Colonic mucosa (tissue), 4 donors: ENCODE results near the gene FAIM2. TPM values are rescaled to one million over a fixed set of nuclear protein-coding genes. Genes with fewer than 3 reads are reported as not detected.

Source experiments
- DNase-seq: peaks from one replicate; pipeline ENCODE4 v3.0.0-alpha.2; 2020
- H3K27ac ChIP-seq: fragments of 200-600 bp; one replicate; pipeline ENCODE4 v1.8.0; 2021
- H3K27me3 ChIP-seq: fragments of 200-600 bp; one replicate; pipeline ENCODE4 v1.8.0; 2021
- H3K36me3 ChIP-seq: fragments of 200-600 bp; one replicate; pipeline ENCODE4 v1.8.0; 2021
- H3K4me1 ChIP-seq: fragments of 200-600 bp; one replicate; pipeline ENCODE4 v1.8.0; 2021; ENCODE audit warnings: mild to moderate bottlenecking
- H3K4me3 ChIP-seq: fragments of 200-600 bp; one replicate; pipeline ENCODE4 v1.8.0; 2021
- H3K9ac ChIP-seq, 2 donors: one replicate each; pipeline ENCODE4 v1.7.0; 2013; ENCODE audit warnings: control low read depth in 2 of 2, low read depth in 2 of 2, low read length in 2 of 2
- H3K9me3 ChIP-seq: fragments of 200-600 bp; one replicate; pipeline ENCODE4 v1.8.0; 2021
- intact Hi-C: fragments of 100-400 bp; cut with DNase I; formaldehyde crosslinking; loops from one replicate; pipeline ENCODE4 v1.14.1; 2022
- total RNA-seq, 2 donors: library from RNA; stranded (reverse); fragmentation: NEBNext Ultra II Directional in 1 of 2; extraction: Animal tissue kit (Norgen Biotek cat#: 25700) in 1 of 2; gene quantifications; one replicate each; pipeline ENCODE4 v1.2.1, GENCODE V29; 2021
- TF ChIP-seq, protein P1 (sequence below): fragments of 200-600 bp; IDR thresholded peaks from one replicate; pipeline ENCODE4 v1.8.0; 2022; ENCODE audit warnings: antibody characterized with exemption, mild to moderate bottlenecking
- donor health status: healthy.
- donor health status: DM: no; HTN: no; CAD: no.
- donor health status: DM: no; HTN: no; CAD: no.

Gene FAIM2
- total RNA-seq, 2 donors from 2014 or later: 2.8 to 3.6 TPM

DNA sequence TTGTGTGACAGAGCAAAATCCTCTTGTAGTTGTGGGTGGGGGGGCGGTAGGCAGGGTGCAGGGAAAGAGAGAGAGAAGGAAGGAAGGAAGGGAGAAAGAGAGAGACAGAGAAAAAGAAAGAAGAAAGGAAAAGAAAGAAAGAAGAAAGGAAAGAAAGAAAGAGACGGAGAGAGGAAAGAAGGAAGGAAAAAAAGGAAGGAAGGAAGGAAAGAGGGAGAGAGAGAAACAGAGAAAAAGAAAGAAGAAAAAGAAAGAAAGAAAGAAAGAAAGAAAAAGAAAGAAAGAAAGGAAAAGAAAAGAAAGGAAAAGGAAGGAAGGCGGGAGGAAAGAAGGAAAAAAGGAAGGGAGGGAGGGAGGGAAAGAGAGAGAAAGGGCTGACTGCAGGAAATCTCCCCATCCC, 17.6 kb upstream of the FAIM2 start:
- H3K4me1 ChIP-seq: no peaks in the 10 kb centered on the region
- H3K9me3 ChIP-seq: no peaks in the 10 kb centered on the region
- no peak for DNase-seq
- no peaks in the 10 kb centered on the region for H3K36me3 ChIP-seq
- TF ChIP-seq, protein P1, sequence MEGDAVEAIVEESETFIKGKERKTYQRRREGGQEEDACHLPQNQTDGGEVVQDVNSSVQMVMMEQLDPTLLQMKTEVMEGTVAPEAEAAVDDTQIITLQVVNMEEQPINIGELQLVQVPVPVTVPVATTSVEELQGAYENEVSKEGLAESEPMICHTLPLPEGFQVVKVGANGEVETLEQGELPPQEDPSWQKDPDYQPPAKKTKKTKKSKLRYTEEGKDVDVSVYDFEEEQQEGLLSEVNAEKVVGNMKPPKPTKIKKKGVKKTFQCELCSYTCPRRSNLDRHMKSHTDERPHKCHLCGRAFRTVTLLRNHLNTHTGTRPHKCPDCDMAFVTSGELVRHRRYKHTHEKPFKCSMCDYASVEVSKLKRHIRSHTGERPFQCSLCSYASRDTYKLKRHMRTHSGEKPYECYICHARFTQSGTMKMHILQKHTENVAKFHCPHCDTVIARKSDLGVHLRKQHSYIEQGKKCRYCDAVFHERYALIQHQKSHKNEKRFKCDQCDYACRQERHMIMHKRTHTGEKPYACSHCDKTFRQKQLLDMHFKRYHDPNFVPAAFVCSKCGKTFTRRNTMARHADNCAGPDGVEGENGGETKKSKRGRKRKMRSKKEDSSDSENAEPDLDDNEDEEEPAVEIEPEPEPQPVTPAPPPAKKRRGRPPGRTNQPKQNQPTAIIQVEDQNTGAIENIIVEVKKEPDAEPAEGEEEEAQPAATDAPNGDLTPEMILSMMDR: no peak
- intact Hi-C loops: no loop called here
- no peak overlapping the region for H3K27ac ChIP-seq
- no peaks in the 10 kb centered on the region for H3K27me3 ChIP-seq
- no peak overlapping the region for H3K4me3 ChIP-seq
- H3K9ac ChIP-seq: no peak overlapping the region

DNA sequence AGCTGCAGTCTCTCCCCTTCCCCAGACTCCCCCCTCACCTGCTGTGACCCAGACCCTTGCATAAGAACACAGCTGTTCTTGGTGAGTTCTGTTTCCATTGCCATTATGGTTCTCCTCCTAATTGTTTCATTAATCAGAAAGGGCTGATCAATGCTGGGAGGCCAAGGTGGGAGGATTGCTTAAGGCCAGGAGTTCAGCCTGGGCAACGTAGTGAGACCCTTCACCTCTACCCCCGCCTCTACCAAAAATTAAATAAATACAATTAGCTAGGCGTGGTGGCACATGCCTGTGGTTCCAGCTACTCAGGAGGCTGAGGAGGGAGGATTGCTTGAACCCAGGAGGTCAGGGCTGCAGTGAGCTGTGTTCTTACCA, 17.2 kb upstream of the FAIM2 start:
- Histone ChIP-seq H3K9ac (no peak overlapping the region), H3K4me1 (no peaks in the 10 kb centered on the region), H3K9me3 (no peaks in the 10 kb centered on the region), H3K27ac (no peak overlapping the region), H3K36me3 (no peaks in the 10 kb centered on the region), H3K27me3 (no peaks in the 10 kb centered on the region), H3K4me3 (no peak overlapping the region)
- TF ChIP-seq, protein P1: no peak
- intact Hi-C loops: no loop called here
- DNase-seq: no peak

DNA sequence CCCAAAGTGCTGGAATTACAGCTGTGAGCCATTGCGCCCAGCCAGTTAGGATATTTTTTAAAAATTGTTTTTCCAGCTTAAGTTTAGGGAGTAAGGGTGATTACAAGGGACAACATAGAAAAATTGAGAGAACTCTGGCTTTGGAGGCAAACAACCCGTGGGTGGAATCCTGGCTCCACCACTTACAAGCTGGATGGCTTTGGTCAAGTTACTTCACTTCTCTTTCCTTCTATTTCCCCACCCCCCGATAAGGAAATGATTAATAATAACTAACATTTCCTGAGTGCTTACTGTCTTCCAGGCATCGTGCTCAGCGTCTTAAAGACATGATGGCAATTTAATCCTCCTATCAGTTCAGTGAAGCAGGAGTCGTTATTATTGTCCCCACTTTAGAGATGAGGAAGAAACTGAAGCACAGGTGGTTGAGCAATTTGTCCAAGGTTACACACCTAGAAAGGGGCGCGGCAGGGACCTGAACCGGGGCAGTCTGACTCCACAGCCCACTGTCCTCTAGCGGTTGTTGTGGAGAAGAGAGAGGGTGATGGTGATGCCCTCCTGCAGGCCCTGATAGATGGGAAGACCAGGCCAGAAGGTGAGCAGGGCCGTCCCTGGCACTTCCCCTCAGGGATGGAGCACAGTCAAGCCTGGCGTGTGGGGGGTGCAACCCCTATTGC, 16.7 kb upstream of the FAIM2 start:
- Histone ChIP-seq H3K36me3 (no peaks in the 10 kb centered on the region), H3K4me1 (no peaks in the 10 kb centered on the region), H3K4me3 (no peak overlapping the region), H3K9me3 (no peaks in the 10 kb centered on the region), H3K9ac (no peak overlapping the region), H3K27me3 (no peaks in the 10 kb centered on the region), H3K27ac (no peak overlapping the region)
- TF ChIP-seq, protein P1: no peak
- intact Hi-C loops: no loop called here
- no peak for DNase-seq

DNA sequence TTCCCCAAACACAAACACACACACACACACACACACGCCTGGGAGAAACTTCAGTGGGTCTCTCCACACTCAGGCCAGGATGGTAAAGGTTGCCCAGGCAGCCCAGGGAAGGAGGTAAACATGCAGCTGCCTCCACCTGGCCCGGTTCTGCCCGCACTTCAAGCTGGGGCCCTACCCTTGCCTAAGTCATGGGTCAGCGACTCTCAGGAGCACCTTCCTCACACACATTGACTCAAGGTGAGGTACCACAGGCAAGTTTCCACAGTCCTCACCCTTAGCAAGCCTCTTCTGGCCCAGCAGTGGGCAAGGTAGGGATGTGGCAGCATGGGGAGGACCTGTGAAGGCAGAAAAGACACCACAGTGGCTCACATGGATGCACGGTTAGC, 14.1 kb upstream of the FAIM2 start:
- H3K9ac ChIP-seq: no peak overlapping the region
- no peak for DNase-seq
- H3K27ac ChIP-seq: no peak overlapping the region
- H3K9me3 ChIP-seq: no peaks in the 10 kb centered on the region
- H3K4me3 ChIP-seq: no peak overlapping the region
- TF ChIP-seq, protein P1: no peak
- H3K36me3 ChIP-seq: no peaks in the 10 kb centered on the region
- H3K4me1 ChIP-seq: no peaks in the 10 kb centered on the region
- H3K27me3 ChIP-seq: no peaks in the 10 kb centered on the region
- intact Hi-C loops: no loop called here

DNA sequence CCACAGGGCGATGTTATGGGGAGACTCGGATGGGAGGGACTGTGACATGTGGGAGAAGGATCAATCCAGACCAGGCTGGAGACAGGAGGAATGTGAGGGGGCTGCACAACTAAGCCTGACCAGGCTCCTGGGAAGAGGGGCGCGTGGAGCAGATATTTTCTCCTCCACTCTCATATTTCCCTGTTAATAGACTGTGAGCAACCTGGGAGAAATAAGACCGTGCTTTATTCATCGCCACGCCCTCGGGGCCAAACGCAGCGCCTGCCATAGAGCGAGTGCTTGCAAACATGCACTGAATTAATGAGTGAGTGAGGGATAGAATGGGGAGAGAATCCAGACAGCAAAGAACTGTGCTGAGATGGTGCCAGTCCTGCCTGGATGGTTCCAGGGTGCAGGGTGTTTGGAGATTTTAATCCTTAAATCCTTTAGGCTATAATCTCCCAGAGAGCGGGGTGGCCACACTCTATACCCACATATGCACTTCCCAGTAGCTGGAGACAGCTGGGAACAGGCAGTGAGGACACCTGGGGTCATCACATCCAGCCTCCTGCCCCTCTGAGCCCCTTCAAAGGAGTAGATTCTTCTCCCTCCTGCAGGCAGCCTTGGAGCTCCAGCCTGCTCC, 13.6 kb upstream of the FAIM2 start:
- no peaks in the 10 kb centered on the region for H3K36me3 ChIP-seq
- TF ChIP-seq, protein P1: no peak
- no peak overlapping the region for H3K27ac ChIP-seq
- DNase-seq: no peak
- H3K4me1 ChIP-seq: no peaks in the 10 kb centered on the region
- no peaks in the 10 kb centered on the region for H3K9me3 ChIP-seq
- intact Hi-C loops: no loop called here
- H3K9ac ChIP-seq: no peak overlapping the region
- no peak overlapping the region for H3K4me3 ChIP-seq
- no peaks in the 10 kb centered on the region for H3K27me3 ChIP-seq
